SK-N-SH treated with all-trans-retinoic acid at 6 μM for 48 hours (cell line): ENCODE measurements around the gene SNAPC4.

Experiments used
- ATAC-seq: fragments of 200-7000 bp; cut with Tn5 transposase; 3 replicates; pipeline ENCODE4 v1.9.1; 2020; ENCODE audit warnings: mild to moderate bottlenecking, moderate library complexity
- ARNTL ChIP-seq: fragments of 450-650 bp; formaldehyde crosslinking; IDR thresholded peaks from 2 replicates; pipeline ENCODE4 v1.5.0; 2020; ENCODE audit warnings: low read depth, mild to moderate bottlenecking, moderate library complexity, borderline replicate concordance
- BACH2 ChIP-seq: fragments of 250-450 bp; sonication (Bioruptor Pico); IDR thresholded peaks from 2 replicates; pipeline ENCODE4 v1.9.0; 2021; ENCODE audit warnings: mild to moderate bottlenecking, borderline replicate concordance
- CSDC2 ChIP-seq: fragments of 250-450 bp; sonication (Bioruptor Pico); IDR thresholded peaks from 2 replicates; pipeline ENCODE4 v1.5.0; 2020; ENCODE audit warnings: mild to moderate bottlenecking, moderate library complexity
- ESRRG ChIP-seq: fragments of 250-450 bp; sonication (Bioruptor Pico); IDR thresholded peaks from 2 replicates; pipeline ENCODE4 v1.6.1; 2021; ENCODE audit warnings: mild to moderate bottlenecking
- GLIS3 ChIP-seq: fragments of 250-450 bp; sonication (Bioruptor Pico); IDR thresholded peaks from 2 replicates; pipeline ENCODE4 v1.5.0; 2020; ENCODE audit warnings: mild to moderate bottlenecking, moderate library complexity
- ISL1 ChIP-seq: fragments of 250-450 bp; sonication (Bioruptor Pico); IDR thresholded peaks from 2 replicates; pipeline ENCODE4 v2.1.2; 2022; ENCODE audit warnings: mild to moderate bottlenecking, moderate library complexity
- OSR1 ChIP-seq: fragments of 250-450 bp; sonication (Bioruptor Pico); IDR thresholded peaks from 2 replicates; pipeline ENCODE4 v1.8.0; 2022; ENCODE audit warnings: moderate library complexity, mild to moderate bottlenecking, inconsistent platforms
- PPARA ChIP-seq: fragments of 250-450 bp; sonication (Bioruptor Pico); IDR thresholded peaks from 2 replicates; pipeline ENCODE4 v1.5.0; 2020; ENCODE audit warnings: mild to moderate bottlenecking, borderline replicate concordance
- RARB ChIP-seq: fragments of 250-450 bp; sonication (Bioruptor Pico); IDR thresholded peaks from 2 replicates; pipeline ENCODE4 v1.8.0; 2021; ENCODE audit warnings: mild to moderate bottlenecking, moderate library complexity
- SNAI2 ChIP-seq: fragments of 250-450 bp; sonication (Bioruptor Pico); IDR thresholded peaks from 2 replicates; pipeline ENCODE4 v1.5.0; 2020; ENCODE audit warnings: mild to moderate bottlenecking, moderate library complexity
- TCF4 ChIP-seq: fragments of 250-450 bp; sonication (Bioruptor Pico); IDR thresholded peaks from 2 replicates; pipeline ENCODE4 v1.8.0; 2021; ENCODE audit warnings: mild to moderate bottlenecking, moderate library complexity, borderline replicate concordance
- TSHZ2 ChIP-seq: fragments of 250-450 bp; sonication (Bioruptor Pico); IDR thresholded peaks from 2 replicates; pipeline ENCODE4 v1.5.0; 2020; ENCODE audit warnings: mild to moderate bottlenecking, moderate library complexity
- ZFP3 ChIP-seq: fragments of 250-450 bp; sonication (Bioruptor Pico); IDR thresholded peaks from 2 replicates; pipeline ENCODE4 v1.5.0; 2020; ENCODE audit warnings: mild to moderate bottlenecking, moderate library complexity
- ZFP30 ChIP-seq: fragments of 450-650 bp; formaldehyde crosslinking; IDR thresholded peaks from 2 replicates; pipeline ENCODE4 v1.5.0; 2022; ENCODE audit warnings: mild to moderate bottlenecking, moderate library complexity
- ZNF565 ChIP-seq: fragments of 450-650 bp; formaldehyde crosslinking; conservative IDR thresholded peaks from 2 replicates; pipeline ENCODE4 v1.5.0; 2020; ENCODE audit warnings: low read depth, mild to moderate bottlenecking, moderate library complexity
- ZNF70 ChIP-seq: fragments of 450-650 bp; formaldehyde crosslinking; IDR thresholded peaks from 2 replicates; pipeline ENCODE4 v1.5.0; 2020; ENCODE audit warnings: mild to moderate bottlenecking, moderate library complexity
- ZNF8 ChIP-seq: fragments of 450-650 bp; formaldehyde crosslinking; IDR thresholded peaks from 2 replicates; pipeline ENCODE4 v1.5.0; 2020; ENCODE audit warnings: mild to moderate bottlenecking, moderate library complexity
- TF ChIP-seq, protein P1 (sequence below): fragments of 250-450 bp; sonication (Bioruptor Pico); IDR thresholded peaks from 2 replicates; pipeline ENCODE4 v1.5.1; 2021; ENCODE audit warnings: mild to moderate bottlenecking, moderate library complexity
- TF ChIP-seq, protein P2 (sequence below): fragments of 250-450 bp; sonication (Bioruptor Pico); IDR thresholded peaks from 2 replicates; pipeline ENCODE4 v1.8.0; 2020; ENCODE audit warnings: mild to moderate bottlenecking, moderate library complexity, borderline replicate concordance
- TF ChIP-seq, protein P3 (sequence below): fragments of 250-450 bp; sonication (Bioruptor Pico); IDR thresholded peaks from 2 replicates; pipeline ENCODE4 v1.5.1; 2020; ENCODE audit warnings: low read depth, mild to moderate bottlenecking, moderate library complexity
- TF ChIP-seq, protein P4 (sequence below): fragments of 250-450 bp; sonication (Bioruptor Pico); IDR thresholded peaks from 2 replicates; pipeline ENCODE4 v1.8.0; 2021; ENCODE audit warnings: low read depth, mild to moderate bottlenecking, moderate library complexity, borderline replicate concordance

The SNAPC4 gene

GRCh38 chr9:136354592-136355085, 45.3 kb downstream of the SNAPC4 start:
- no peak for TF ChIP-seq RARB
- TF ChIP-seq GLIS3 (CRISPR knock-in tag): no peak
- TF ChIP-seq CSDC2 (CRISPR knock-in tag): no peak
- no peak for TF ChIP-seq SNAI2 (CRISPR knock-in tag)
- TF ChIP-seq TSHZ2 (CRISPR knock-in tag): no peak
- TF ChIP-seq ZNF565 (CRISPR knock-in tag): no peak
- no peak for TF ChIP-seq ZNF70 (CRISPR knock-in tag)
- TF ChIP-seq ISL1 (CRISPR knock-in tag): no peak
- TF ChIP-seq, protein P1, sequence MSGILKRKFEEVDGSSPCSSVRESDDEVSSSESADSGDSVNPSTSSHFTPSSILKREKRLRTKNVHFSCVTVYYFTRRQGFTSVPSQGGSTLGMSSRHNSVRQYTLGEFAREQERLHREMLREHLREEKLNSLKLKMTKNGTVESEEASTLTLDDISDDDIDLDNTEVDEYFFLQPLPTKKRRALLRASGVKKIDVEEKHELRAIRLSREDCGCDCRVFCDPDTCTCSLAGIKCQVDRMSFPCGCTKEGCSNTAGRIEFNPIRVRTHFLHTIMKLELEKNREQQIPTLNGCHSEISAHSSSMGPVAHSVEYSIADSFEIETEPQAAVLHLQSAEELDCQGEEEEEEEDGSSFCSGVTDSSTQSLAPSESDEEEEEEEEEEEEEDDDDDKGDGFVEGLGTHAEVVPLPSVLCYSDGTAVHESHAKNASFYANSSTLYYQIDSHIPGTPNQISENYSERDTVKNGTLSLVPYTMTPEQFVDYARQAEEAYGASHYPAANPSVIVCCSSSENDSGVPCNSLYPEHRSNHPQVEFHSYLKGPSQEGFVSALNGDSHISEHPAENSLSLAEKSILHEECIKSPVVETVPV (CRISPR knock-in tag): no peak
- no peak for TF ChIP-seq ZFP3 (CRISPR knock-in tag)
- no peak for TF ChIP-seq PPARA (CRISPR knock-in tag)
- TF ChIP-seq, protein P2, sequence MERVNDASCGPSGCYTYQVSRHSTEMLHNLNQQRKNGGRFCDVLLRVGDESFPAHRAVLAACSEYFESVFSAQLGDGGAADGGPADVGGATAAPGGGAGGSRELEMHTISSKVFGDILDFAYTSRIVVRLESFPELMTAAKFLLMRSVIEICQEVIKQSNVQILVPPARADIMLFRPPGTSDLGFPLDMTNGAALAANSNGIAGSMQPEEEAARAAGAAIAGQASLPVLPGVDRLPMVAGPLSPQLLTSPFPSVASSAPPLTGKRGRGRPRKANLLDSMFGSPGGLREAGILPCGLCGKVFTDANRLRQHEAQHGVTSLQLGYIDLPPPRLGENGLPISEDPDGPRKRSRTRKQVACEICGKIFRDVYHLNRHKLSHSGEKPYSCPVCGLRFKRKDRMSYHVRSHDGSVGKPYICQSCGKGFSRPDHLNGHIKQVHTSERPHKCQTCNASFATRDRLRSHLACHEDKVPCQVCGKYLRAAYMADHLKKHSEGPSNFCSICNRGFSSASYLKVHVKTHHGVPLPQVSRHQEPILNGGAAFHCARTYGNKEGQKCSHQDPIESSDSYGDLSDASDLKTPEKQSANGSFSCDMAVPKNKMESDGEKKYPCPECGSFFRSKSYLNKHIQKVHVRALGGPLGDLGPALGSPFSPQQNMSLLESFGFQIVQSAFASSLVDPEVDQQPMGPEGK (CRISPR knock-in tag): no peak
- TF ChIP-seq, protein P3, sequence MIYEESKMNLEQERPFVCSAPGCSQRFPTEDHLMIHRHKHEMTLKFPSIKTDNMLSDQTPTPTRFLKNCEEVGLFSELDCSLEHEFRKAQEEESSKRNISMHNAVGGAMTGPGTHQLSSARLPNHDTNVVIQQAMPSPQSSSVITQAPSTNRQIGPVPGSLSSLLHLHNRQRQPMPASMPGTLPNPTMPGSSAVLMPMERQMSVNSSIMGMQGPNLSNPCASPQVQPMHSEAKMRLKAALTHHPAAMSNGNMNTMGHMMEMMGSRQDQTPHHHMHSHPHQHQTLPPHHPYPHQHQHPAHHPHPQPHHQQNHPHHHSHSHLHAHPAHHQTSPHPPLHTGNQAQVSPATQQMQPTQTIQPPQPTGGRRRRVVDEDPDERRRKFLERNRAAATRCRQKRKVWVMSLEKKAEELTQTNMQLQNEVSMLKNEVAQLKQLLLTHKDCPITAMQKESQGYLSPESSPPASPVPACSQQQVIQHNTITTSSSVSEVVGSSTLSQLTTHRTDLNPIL (CRISPR knock-in tag): no peak
- no peak for TF ChIP-seq ESRRG (CRISPR knock-in tag)
- no peak for TF ChIP-seq ZNF8 (CRISPR knock-in tag)
- no peak for TF ChIP-seq ARNTL
- TF ChIP-seq, all 23 proteins: peak for 0
- ATAC-seq: peak; percentile 2

DNA sequence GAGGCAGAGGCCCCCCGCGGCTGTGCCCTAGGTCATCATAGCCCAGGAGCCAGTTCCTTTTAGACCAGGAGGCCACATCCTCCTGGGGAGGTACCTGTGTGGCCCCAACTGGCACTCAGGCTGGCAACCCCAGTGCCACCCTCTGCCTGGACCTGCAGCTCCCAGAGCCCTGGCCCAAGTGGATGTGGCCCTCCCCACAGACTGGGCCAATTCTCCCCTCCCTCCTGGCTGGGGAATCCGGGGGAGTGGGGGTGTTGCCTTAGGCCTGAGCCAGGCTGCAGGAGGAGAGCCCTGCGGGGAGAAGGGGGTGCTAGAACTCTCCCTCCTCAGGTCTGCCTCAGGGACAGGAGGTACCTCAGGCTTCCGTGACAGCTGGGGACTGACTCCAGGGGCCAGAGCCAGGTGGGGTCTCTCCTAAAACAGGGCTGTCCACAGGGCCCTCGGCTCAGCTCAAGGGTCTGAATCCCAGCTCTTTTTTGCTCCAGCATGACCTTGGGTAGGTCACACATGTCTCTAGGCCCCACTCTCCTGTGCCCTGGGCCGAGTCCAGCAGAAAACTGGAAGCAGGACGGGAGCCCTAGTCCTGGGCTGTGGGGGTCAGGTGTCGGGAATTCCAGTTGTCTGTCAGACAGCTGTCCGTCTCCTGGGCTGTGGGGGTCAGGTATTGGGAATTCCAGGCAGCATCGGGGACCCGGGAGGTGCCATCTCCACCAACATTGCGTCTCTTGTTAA, 46.0 kb downstream of the SNAPC4 start:
- ATAC-seq: no peak; the same call in 2 of the 3 replicates
- TF ChIP-seq ZFP30 (no peak), RARB (no peak), ESRRG (CRISPR knock-in tag) (no peak), TCF4 (CRISPR knock-in tag) (no peak), BACH2 (CRISPR knock-in tag) (no peak)
- TF ChIP-seq, protein P3 (CRISPR knock-in tag): no peak
- TF ChIP-seq, all 23 proteins: peak for 0

DNA sequence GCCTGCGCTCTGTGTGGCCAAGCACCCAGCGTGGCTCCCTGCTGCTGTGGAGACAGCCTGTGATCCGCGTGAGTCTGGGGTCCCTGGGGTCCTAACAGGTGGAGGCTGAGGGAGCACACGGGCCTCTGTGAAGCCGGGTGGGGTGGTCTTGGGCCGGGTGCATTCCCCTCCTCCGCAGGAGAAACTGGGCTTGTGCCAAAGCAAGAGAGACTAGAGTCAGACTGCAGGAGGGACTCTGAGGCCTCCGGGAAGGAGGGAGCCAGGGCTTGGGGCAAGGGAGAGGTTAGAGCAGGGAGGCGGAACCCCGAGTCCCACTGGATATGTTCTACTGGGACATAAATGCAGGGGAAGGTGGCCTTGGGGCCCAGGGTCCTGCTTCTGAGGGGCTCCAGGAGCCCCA, 46.9 kb downstream of the SNAPC4 start:
- ATAC-seq: no peak
- TF ChIP-seq BACH2 (CRISPR knock-in tag) (no peak), GLIS3 (CRISPR knock-in tag) (no peak), TCF4 (CRISPR knock-in tag) (no peak), ESRRG (CRISPR knock-in tag) (no peak), CSDC2 (CRISPR knock-in tag) (no peak), ZNF565 (CRISPR knock-in tag) (no peak), OSR1 (CRISPR knock-in tag) (no peak)
- TF ChIP-seq, protein P3 (CRISPR knock-in tag): no peak
- TF ChIP-seq, protein P1 (CRISPR knock-in tag): no peak
- TF ChIP-seq, protein P4, sequence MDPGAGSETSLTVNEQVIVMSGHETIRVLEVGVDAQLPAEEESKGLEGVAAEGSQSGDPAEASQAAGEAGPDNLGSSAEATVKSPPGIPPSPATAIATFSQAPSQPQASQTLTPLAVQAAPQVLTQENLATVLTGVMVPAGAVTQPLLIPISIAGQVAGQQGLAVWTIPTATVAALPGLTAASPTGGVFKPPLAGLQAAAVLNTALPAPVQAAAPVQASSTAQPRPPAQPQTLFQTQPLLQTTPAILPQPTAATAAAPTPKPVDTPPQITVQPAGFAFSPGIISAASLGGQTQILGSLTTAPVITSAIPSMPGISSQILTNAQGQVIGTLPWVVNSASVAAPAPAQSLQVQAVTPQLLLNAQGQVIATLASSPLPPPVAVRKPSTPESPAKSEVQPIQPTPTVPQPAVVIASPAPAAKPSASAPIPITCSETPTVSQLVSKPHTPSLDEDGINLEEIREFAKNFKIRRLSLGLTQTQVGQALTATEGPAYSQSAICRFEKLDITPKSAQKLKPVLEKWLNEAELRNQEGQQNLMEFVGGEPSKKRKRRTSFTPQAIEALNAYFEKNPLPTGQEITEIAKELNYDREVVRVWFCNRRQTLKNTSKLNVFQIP: no peak
